HG02870 (cell line): ENCODE results near the gene KIAA1671.

Experiments used
- ATAC-seq: cut with Tn5 transposase; IDR thresholded peaks from one replicate; pipeline ENCODE4 v1.9.1; 2021; ENCODE audit warnings: mild to moderate bottlenecking, moderate library complexity; ENCODE audit not compliant: unreplicated experiment

Gene KIAA1671

GRCh38 chr22:25061605-25062376, 109.3 kb downstream of the KIAA1671 start:
- ATAC-seq: no peak

GRCh38 chr22:25062386-25063085, 110.0 kb downstream of the KIAA1671 start:
- ATAC-seq: no peak

GRCh38 chr22:25064894-25065560, 112.5 kb downstream of the KIAA1671 start:
- no peak for ATAC-seq

- ATAC-seq: no peak
Observed at GRCh38 chr22:25066861-25067435, 114.4 kb downstream of the KIAA1671 start.

GRCh38 chr22:25067851-25068421, 115.4 kb downstream of the KIAA1671 start:
- no peak for ATAC-seq

GRCh38 chr22:25068707-25069106, 116.2 kb downstream of the KIAA1671 start:
- no peak for ATAC-seq

GRCh38 chr22:25069426-25069757, 116.9 kb downstream of the KIAA1671 start:
- no peak for ATAC-seq

- ATAC-seq: no peak
Observed at GRCh38 chr22:25069758-25070481, 117.4 kb downstream of the KIAA1671 start.

GRCh38 chr22:25070956-25071355, 118.4 kb downstream of the KIAA1671 start:
- ATAC-seq: no peak

- no peak for ATAC-seq
Observed at GRCh38 chr22:25071720-25072119, 119.2 kb downstream of the KIAA1671 start.

GRCh38 chr22:25072406-25072805, 119.9 kb downstream of the KIAA1671 start:
- ATAC-seq: no peak

- ATAC-seq: no peak
Observed at GRCh38 chr22:25076336-25076735, 123.8 kb downstream of the KIAA1671 start.

GRCh38 chr22:25077056-25077455, 124.5 kb downstream of the KIAA1671 start:
- no peak for ATAC-seq

- no peak for ATAC-seq
Observed at GRCh38 chr22:25077964-25078363, 125.4 kb downstream of the KIAA1671 start.

- no peak for ATAC-seq
Observed at GRCh38 chr22:25078591-25078990, 126.1 kb downstream of the KIAA1671 start.

- ATAC-seq: no peak
Observed at GRCh38 chr22:25080855-25081254, 128.3 kb downstream of the KIAA1671 start.

GRCh38 chr22:25081409-25081824, 128.9 kb downstream of the KIAA1671 start:
- no peak for ATAC-seq

- ATAC-seq: no peak
Observed at GRCh38 chr22:25082096-25082495, 129.6 kb downstream of the KIAA1671 start.

GRCh38 chr22:25083056-25083806, 130.7 kb downstream of the KIAA1671 start:
- ATAC-seq: no peak

GRCh38 chr22:25083807-25084200, 131.3 kb downstream of the KIAA1671 start:
- no peak for ATAC-seq
